Measurements from ENCODE around the gene PRB3.

GRCh38 chr12:11233532-11233931 is 36.0 kb downstream of the PRB3 start:
- TF ChIP-seq TEAD4 (IDR thresholded peaks at IDR 0.05; ENCODE audit: low read depth, low read length): no peak
- no peak for TF ChIP-seq CTCF (IDR thresholded peaks at IDR 0.05; ENCODE audit: control extremely low read depth in 1 of 3, insufficient read depth in 1 of 3, low read depth in 1 of 3, low read length in 3 of 3)
- no peak for TF ChIP-seq YY1 (IDR thresholded peaks at IDR 0.05; ENCODE audit: low read depth, low read length)
- TF ChIP-seq SAP30 (IDR thresholded peaks at IDR 0.05; ENCODE audit: insufficient read depth, insufficient replicate concordance, low read length): no peak
- TF ChIP-seq POLR2A (IDR thresholded peaks at IDR 0.05; ENCODE audit: control extremely low read depth in 1 of 2, low read depth in 2 of 2, low read length in 2 of 2): no peak
- TF ChIP-seq USF2 (IDR thresholded peaks at IDR 0.05; ENCODE audit: low read length): no peak
- no peak for TF ChIP-seq CHD2 (IDR thresholded peaks at IDR 0.05; ENCODE audit: low read length)
- no peak for TF ChIP-seq MAX (IDR thresholded peaks at IDR 0.05)
- no peak for TF ChIP-seq POLR2AphosphoS5 (IDR thresholded peaks at IDR 0.05; ENCODE audit: low read depth, low read length)
- no peak for TF ChIP-seq TCF12 (IDR thresholded peaks at IDR 0.05; ENCODE audit: low read depth, low read length)
